GM19035 (cell line): ENCODE data around the gene TUBAL3.
"Not testable (repeated sequence)": the region's sequence is repeated elsewhere in the genome, so short reads cannot be mapped to it uniquely, and the experiment has no call there.

Experiments used
- ATAC-seq: cut with Tn5 transposase; IDR thresholded peaks from one replicate; pipeline ENCODE4 v1.9.1; 2021; ENCODE audit not compliant: unreplicated experiment

The TUBAL3 gene

DNA sequence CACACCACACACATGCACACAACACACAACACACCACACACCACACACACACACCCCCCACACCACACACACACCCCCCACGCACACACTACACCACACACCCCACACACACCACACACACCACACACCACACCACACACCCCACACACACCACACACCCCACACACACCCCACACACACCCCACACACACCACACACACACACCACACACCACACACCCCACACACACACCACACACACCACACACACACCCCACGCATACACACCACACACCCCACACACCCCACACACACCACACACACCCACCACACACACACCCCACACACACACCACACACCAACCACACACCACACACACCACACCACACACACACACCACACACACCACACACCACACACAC is 23.4 kb downstream of the TUBAL3 start:
- ATAC-seq: no peak

DNA sequence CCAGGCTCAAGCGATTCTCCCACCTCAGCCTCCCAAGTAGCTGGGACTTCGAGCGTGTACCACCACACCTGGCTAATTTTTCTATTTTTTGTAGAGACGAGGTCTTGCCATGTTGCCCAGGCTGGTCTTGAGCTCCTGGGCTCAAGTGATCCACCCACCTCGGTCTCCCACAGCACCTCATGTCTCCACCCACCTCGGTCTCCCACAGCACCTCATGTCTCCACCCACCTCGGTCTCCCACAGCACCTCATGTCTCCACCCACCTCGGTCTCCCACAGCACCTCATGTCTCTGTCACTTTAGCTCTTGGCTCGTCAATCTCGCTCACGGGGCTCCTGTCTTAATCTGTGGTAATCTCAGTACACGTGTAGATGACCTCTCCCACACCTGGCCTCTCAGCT is 24.2 kb downstream of the TUBAL3 start:
- ATAC-seq: not testable (repeated sequence)

DNA sequence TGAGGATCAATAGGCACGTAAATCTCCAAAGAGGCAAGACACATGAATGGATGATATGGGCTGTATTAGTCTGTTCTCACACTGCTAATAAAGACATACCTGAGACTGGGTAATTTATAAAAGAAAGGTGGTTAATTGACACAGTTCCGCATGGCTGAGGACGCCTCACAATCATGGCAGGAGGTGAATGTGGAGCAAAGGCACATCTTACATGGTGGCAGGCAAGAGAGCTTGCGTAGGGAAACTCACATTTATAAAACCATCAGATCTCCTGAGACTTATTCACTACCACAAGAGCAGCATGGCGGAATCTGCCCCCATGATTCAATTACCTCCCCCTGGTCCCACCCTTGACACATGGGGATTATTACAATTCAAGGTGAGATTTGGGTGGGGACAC is 25.4 kb downstream of the TUBAL3 start:
- ATAC-seq: not testable (repeated sequence)

DNA sequence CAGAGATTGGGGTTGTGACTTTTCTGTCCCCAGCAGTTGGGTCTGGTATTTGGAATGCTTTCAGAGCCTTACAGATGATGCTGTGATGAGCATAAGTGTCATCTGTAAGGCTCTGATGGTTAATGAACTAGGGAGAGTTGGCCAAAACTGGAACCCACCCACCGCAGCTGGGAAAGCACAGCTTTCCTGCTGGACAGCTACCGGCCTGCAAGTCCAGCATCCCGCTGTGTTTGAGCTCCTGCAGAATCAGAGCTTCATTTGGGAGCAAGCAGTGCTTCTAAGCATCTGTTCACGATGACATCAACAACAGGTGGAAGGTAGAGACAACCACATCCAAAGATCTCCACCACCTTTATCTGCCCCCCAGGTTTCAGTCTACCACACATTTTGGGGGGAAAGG is 28.2 kb downstream of the TUBAL3 start:
- ATAC-seq: no peak

DNA sequence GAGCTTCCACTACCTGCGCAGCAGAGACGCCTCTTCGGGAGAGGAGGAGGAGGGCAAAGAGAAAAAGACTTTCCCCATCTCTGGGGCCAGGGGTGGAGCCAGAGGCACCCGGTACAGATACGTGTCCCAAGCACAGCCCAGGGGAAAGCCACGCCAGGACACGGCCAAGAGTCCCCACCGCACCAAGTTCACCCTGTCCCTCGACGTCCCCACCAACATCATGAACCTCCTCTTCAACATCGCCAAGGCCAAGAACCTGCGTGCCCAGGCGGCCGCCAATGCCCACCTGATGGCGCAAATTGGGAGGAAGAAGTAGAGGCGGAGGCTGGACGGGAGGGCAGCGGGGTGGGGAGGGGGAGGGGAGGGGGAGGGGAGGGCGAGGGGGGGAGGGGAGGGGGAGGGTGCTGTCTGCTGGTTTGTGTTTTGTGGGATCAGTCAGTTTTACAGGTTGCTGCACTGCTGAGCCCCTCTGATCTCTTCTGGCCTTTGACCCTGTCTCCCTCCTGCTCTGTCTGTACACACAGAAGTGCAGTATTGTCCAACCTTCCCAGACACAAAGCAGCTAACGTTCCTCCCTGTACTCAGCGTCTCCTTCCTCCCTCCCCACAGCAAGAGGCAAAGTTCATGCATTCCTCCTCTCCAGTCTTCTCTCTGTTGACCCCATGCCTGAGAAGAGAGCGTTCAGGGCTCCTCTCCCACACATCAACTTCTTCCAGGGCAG is 30.6 kb downstream of the TUBAL3 start:
- no peak for ATAC-seq

DNA sequence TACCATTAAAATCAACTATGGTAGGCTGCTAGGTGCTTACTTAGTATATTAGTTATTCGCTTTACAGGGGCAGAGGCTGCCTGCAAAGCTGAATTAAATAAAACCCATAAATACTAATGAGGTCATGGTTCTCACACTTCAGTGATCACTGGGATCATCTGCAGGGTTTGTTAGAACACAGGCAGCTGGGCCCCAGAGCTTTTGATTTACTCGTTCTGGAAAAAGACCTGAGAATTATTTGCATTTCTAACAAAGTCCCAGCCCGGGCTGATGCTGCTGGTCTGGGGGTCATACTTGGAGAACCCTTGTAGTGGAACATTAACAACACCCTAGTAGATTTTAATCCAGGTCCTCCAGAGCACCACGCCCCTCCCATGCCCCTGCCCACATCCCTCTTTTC is 31.3 kb downstream of the TUBAL3 start:
- no peak for ATAC-seq

DNA sequence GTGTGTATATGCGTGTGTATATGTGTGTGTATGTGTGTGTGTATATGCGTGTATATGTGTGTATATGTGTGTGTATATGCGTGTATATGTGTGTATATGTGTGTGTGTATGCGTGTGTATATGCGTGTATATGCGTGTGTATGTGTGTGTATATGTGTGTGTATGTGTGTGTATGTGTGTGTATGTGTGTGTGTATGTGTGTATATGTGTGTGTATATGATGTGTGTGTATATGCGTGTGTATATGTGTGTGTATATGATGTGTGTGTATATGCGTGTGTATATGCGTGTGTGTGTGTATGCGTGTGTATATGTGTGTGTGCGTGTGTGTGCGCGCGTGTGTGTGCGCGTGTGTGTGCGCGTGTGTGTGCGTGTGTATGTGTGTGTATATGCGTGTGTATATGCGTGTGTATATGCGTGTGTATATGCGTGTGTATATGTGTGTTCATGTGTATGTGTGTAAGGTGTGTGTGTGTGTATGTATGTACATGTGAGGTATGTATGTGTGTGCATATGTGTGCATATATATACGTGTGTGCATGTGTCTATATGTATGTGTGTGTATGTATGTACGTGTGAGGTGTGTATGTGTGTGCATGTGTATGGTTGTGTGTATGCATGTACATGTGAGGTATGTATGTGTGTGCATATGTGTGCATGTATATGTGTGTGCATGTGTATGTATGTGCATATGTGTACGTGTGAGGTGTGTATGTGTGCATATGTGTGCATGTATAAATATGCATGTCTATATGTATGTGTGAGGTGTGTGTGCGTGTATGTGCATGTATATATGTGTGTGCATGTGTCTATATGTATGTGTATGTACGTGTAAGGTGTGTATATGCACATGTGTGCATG is 33.9 kb downstream of the TUBAL3 start:
- no peak for ATAC-seq

DNA sequence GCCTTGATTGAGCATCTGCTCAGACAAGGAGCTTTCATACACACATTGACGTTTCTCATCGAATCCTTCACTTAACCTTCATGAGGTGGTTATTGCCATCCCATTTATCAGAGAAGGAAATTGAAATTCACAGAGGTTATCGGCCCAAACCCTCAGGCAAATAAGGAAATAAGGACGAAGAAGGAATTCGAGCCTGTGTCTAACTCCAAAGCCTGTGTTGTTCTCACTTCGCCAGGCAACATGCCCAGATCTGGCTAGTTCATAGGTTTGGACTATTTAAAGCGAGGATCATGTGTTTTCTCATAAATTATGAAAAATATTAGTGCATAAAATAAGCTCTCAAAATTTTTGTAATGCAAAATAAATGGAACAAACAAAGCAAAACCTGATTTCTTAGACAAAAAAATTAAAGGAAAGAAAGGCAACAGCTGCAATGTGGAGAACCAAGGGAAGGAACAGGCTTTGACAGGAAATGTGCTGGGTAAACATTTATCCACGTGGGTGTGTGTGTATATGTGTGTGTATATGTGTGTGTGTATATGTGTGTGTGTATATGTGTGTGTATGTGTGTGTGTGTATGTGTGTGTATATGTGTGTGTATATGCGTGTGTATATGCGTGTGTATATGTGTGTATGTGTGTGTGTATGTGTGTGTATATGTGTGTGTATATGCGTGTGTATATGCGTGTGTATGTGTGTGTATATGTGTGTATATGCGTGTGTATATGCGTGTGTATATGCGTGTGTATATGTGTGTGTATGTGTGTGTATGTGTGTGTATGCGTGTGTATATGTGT is 35.1 kb downstream of the TUBAL3 start:
- no peak for ATAC-seq

DNA sequence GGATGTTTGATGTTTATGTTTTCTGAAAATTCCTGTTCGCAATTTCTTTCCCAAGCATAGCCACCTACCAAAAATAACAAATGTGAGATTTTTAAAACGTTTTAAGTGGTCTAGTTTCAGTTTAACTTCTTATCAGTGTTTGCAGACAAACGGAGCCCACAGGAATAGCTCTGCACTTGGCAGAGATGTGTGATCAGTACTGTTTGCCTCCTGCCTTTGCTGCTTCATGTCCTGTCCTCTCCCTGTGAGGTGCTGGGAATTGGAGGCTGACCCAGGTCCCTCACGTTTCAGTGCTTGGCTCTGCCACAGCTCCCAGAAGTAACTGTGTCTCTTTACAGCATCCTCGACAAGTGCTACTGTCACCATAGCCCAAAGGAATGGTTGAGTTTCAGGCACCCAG is 38.7 kb downstream of the TUBAL3 start:
- ATAC-seq: no peak

DNA sequence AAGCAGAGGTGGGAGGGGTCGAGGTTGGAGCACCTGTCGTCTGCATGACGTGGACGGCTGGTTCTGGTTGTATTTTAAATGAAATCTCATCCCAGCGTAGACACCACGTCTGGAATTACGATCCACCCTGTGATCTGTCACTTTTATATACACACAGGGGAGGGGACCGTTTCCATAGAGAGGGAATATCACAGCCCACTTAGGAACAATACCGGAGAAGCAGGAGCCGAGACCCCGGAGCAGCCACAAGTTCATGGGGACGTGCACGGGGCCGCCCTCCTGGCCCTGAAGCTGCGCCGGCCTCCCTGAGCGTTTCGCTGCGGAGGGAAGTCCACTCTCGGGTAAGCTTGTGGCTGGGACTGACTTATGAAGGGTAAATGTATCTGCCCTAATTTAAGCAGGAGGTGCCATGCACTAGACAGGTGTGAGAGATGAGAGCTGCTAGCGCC is 39.7 kb downstream of the TUBAL3 start, which contains the start of gene UCN3:
UCN3 (plus strand) TSS at position 77 of the 449 bp plus-strand sequence. CDS start 8,755 bp downstream, outside the sequence.
- no peak for ATAC-seq

DNA sequence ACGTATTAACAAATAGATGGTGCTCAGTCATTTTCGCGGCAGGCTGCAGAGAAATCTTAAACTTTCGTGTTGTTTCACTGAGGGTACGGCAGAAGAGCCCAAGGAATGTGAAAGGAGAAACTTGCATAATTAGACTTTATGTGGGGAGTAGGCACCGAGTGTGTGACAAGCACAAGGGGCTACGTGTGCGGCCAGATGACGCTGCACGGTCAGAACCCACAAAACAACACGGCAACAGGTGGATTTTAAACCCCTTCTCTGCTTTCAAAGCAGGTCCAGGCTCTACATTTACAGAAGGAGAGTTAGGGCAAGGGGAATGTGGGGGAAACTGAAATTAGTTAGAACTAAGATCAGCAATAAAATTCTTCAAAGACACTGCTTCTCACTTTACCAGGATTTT is 40.3 kb downstream of the TUBAL3 start:
- no peak for ATAC-seq

DNA sequence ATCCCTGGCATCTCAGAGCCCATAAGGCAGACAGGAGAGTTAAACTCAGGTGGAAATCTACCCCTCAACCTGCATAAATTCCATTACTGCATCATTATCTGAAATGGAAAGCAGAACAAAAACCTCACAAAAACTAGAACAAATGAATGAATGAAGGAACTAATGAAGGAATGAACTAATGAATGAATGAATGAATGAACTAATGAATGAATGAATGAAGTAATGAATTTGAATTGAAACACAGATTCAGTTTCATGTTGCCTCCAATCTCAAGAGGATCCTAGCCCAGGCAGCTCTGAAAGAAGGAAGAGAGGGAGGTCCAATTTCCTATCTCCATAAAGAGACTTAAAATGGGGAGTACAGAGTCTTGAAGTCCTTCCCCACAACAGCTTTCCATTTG is 41.8 kb downstream of the TUBAL3 start:
- no peak for ATAC-seq

DNA sequence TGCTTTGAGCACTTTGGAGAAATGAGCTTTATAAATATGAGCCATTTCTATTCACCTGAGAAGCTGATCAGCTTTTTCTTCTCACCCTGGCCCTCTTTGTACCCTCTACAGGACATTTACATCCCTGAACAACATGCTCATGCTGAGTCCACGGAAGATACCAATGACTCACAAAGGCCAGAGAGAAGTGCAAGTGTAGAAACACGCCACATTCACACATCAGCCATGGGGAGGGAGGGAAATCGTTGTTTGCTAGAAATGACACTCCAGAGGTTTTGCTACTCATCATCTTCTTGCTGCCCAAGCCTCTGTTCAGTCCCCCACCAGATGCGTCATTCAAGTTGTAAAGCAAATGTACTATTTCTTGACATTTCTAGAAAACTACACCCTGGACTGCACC is 42.7 kb downstream of the TUBAL3 start:
- ATAC-seq: no peak

DNA sequence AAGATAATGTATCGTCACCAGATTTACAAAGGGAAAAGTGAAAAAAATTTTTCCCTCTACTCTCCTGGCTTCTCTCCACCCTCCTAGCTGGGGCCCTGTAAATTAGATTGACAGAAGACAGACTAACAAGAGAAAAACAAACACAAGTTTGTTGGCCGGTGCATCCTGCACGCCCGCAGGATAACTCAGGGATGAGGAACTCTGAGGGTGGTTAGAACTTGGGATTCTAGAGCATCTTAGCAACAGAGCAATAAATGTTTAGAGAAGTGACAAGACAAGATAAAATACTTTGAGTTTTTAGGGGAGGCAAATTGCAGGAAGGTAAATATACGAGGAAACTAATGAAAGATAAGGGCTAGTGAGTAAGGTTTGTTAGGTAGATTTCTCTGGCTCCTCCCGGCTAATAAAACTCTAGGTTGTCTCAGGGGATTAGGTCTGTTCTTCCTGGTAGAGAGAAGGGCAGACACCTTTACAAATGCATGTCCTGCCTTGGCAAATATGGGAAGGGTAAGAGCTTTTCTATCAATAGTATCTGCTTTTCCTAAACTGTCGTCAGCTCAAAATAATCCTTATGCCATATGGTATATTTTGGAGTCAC is 44.2 kb downstream of the TUBAL3 start:
- no peak for ATAC-seq

DNA sequence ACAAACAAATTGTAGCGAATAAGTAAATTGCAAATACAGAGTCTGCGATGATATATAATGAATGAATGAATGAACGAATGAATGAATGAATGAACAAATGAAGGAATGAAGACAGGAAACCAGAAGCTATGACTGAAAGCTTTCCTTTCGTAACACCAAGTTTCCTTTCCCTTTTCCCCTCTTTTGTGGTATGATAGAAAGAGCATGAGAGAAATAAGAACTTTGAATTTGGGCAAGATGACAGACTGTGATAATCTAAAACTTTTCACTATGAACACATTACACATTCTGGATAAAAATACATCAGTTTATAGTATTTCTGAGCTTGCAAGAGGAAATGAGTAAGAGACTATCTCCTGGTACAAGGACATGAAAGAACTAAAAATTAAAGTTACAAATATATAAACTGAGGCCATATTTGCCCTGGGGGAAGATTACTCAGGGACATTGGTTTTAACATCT is 48.3 kb downstream of the TUBAL3 start:
- no peak for ATAC-seq

DNA sequence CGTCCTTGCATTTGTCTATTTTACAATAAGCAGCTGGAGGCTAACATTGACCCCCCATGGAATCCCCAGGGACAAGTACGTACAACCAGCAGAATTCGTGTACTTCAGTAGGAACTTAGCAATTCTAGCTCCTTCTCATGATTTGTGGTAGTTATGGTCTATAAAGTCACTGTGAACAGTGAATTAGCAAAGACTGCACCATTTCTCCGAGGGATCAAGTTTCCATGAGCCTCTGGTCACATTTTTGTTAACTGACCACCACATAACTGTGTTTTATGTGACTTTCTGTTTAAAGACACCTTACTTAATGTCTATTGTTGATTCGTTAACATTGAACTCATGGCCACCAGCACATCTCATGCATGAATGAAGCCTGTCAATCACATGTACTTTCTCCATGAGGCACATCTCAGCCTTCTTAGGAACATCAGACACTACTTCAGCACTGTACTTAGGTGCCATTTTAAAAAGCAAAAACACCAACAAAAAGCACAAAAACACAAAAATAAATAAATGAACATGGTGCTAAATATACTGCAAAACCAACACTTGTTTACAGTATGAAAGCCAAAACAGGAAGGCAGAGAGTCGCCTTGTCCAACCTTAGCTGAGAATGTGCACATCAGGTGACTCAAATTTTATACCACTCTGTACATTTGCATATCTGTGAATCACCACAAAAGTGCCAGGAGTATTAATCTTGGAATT is 48.9 kb downstream of the TUBAL3 start:
- ATAC-seq: no peak

DNA sequence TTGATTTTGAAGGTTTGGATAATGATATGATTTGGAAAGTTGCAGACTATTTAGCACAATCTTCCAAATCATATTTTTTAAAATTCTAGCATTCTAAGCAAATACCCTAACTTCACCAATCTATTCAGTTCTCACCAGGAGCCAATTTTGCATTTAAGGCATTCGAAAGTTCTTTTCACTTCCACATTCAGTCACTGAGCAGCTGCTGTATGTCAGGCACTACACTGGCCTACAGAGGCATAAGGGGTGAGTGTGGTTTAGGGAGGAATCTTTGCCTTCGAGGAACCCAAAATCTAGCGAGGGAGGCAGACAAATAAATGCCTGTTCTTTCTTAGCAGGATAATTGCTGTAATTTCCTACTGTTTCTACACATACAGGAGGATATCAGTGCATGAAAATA is 50.6 kb downstream of the TUBAL3 start:
- peak; percentile 59 for ATAC-seq

DNA sequence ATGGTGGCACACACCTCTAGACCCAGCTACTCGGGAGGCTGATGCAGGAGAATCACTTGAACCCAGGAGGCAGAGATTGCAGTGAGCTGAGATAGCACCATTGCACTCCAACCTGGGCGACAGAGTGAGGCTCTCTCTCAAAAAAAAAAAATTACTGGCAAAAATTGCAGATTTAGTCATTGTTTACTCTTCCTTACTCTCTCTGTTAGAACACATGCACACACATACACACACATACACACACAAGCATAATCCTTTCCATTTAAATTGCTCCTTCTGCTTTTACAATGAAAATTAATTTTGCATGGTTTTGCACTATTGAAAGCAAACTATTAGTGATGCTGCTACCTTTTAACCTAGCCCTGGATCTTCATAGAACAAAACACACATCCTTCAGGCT is 55.3 kb downstream of the TUBAL3 start:
- no peak for ATAC-seq

DNA sequence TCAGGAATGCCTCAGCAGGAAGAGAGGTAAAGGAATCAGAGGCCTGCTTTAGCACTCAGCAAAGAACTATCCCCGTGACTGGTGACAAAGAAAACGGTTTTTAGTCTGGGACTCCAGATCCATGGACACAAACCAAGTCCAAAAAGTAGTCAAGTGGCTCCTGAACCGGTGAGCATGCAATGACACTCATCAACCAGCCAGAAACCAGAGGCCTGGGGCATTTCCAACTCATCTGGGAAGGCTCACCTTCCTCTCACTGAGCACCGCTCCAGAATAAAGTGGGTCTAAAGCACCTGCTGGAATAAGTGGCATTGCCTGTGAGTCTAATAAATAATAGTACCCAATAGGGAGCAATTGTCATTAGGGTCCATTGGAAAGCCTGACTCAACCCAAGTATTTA is 57.7 kb downstream of the TUBAL3 start:
- no peak for ATAC-seq

DNA sequence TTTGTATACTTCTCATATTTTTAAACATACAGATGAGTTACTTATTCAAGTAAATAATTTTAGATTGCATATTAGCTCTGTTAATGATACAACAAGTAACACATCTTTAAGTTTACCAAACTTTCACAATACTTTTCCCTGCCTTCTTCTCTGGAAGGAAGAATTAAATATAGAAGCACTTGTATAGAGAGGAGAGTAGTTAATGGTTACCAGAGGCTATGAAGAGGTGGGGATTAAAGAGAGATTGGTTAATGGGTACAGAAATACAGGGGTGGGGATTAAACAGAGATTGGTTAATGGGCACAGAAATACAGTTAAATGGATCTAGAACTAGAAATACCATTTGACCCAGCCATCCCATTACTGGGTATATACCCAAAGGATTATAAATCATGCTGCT is 59.9 kb downstream of the TUBAL3 start:
- ATAC-seq: no peak
